ENCODE results near the gene C9orf57. TPM values are rescaled to one million over a fixed set of nuclear protein-coding genes. Genes with fewer than 3 reads are reported as not detected.
"Not testable (repeated sequence)": the region's sequence is repeated elsewhere in the genome, so short reads cannot be mapped to it uniquely, and the experiment has no call there.

The C9orf57 gene, protein sequence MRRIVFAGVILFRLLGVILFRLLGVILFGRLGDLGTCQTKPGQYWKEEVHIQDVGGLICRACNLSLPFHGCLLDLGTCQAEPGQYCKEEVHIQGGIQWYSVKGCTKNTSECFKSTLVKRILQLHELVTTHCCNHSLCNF
- not detected in 2 replicates for total RNA-seq (2014; rRNA removed; shearing (Covaris generic); ENCODE audit: low replicate concordance)

DNA sequence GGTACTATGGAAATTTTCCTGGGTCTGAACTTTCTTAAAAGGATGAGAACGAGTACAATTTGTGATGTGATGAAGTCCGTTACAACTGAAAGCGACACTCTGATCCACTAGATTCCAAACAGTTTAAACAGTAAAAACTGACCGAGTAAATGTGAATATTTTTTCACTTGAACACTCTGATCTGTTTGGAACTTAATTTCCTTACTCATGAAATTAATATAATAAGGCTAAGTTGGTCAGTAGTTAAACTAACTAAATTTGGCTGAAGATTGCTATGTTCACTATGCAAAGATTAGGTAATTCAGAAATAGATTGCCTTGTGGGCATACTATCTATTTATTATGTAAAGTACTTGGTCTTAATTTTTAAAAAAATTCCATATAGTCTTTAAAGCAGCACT, at the start of gene C9orf57:
C9orf57 (minus strand) TSS at position 101 of the 400 bp plus-strand sequence. CDS start 1,282 bp downstream, outside the sequence.
- H3K9me3 ChIP-seq = no peaks in the 10 kb centered on the region
- DNase-seq = no peak
- H3K36me3 ChIP-seq = no peaks in the 10 kb centered on the region
- no peak within 1 kb of the TSS for H3K4me3 ChIP-seq
- H3K27me3 ChIP-seq = no peaks in the 10 kb centered on the region

DNA sequence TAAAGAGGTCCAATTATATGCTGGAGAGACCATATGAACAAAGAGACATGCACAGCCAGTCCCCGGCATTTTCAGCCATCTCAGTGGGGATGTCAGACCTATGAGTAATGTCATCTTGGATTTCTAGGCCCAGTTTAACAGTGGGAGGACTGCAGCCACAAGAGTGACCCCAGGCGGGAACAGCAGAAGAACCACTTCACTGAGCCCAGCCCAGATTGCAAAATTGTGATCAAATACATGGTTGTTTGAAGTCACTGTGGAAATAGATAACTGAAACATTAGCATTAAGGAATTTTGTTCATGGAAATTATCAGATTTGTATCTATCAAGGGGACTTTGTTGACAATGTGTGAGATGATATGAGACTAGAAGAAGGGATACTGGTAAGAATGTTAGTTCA, 42.1 kb upstream of the C9orf57 start:
- no peak overlapping the region for H3K4me3 ChIP-seq

DNA sequence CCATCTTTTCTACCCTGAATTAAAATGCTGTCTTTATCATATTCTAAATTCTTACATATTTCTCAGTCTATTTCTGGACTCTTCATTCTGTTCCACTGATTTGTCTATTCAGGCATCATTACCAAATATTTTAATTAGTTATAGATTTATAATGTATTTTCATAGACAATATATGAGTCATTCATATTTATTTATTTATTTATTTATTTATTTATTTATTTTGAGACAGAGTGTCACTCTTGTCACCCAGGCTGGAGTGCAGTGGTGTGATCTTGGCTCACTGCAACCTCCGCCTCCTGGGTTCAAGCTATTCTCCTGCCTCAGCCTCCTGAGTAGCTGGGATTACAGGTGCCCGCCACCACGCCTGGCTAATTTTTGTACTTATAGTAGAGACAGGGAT, 35.1 kb upstream of the C9orf57 start:
- H3K36me3 ChIP-seq, H3K4me3 ChIP-seq, DNase-seq, H3K9me3 ChIP-seq, H3K27me3 ChIP-seq: not testable (repeated sequence)

More for the DNA sequence above, 42.1 kb upstream of the C9orf57 start:
- Histone ChIP-seq H3K9me3 (no peaks in the 10 kb centered on the region), H3K36me3 (no peaks in the 10 kb centered on the region), H3K27me3 (no peaks in the 10 kb centered on the region)
- DNase-seq = no peak

DNA sequence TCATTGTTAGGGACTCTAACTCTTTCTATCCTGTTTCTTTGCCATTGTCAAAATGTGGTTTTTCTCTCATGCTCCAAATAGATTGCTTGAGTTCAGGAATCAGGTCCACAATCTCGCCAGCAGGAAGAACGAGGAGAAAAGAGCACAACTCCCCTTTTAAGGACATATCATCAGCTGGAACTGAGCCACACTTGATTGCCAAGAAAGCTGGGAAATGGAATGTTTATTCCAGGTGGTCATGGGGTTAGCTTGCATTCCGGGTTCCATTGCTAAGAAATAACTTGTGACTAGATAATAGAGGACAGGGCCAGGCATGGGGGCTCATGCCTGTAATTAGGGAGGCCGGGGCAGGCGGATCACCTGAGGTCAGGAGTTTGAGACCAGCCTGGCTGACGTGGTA, 32.4 kb upstream of the C9orf57 start:
- Histone ChIP-seq H3K9me3 (no peaks in the 10 kb centered on the region), H3K4me3 (no peak overlapping the region), H3K27me3 (no peaks in the 10 kb centered on the region), H3K36me3 (no peaks in the 10 kb centered on the region)
- no peak for DNase-seq

DNA sequence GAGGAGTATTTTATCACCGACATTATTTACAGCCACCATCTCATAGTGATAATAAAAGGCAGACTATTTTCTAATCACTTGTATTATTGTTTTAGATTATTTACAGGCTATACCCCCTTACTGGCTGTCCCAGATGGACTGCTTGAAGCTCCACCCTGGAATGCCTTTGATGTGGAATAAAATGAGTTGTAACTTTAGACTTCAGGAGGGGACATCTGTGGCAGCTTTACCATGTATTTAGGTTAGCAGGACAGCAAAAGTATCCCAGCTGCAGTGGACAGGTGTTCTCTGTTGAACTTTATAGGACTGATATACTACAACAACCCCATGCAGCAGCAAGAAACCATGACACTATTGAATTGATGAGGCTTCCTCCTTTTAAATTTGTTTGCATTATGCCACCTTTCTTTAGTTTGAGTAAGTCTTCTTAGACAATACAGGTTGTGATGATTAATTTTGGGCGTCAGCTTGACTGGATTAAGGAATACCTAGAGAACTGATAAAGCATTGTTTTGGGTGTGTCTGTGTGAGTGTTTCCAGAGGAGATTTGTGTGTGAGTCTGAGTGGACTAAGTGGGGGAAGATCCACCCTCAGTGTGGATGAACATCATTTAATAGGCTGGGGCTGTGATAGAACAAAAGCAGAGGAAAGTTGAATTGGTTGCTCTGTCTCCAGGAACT, 29.2 kb upstream of the C9orf57 start:
- Histone ChIP-seq H3K9me3 (no peaks in the 10 kb centered on the region), H3K36me3 (no peaks in the 10 kb centered on the region), H3K4me3 (no peak overlapping the region), H3K27me3 (no peaks in the 10 kb centered on the region)
- no peak for DNase-seq

DNA sequence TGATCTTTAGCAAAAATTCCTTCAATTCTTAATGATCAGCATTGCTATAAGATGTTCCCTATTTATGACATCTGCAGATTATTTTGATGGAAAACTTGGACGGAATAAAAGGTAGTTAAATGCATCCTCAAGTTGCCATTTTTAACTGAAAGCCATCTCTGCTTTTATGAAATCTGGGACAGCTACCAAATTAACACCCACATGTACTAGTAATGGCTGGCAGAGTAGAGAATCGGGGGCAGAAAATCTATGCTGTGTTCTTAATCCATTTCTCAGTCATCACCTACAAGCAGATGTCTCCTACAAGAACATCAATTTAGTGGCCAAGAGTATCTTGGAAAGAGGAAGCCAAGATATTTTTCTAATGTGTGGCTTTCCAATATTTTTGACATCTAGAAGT, 22.1 kb upstream of the C9orf57 start:
- Histone ChIP-seq H3K36me3 (no peaks in the 10 kb centered on the region), H3K9me3 (no peaks in the 10 kb centered on the region), H3K4me3 (no peak overlapping the region), H3K27me3 (no peaks in the 10 kb centered on the region)
- DNase-seq = no peak

DNA sequence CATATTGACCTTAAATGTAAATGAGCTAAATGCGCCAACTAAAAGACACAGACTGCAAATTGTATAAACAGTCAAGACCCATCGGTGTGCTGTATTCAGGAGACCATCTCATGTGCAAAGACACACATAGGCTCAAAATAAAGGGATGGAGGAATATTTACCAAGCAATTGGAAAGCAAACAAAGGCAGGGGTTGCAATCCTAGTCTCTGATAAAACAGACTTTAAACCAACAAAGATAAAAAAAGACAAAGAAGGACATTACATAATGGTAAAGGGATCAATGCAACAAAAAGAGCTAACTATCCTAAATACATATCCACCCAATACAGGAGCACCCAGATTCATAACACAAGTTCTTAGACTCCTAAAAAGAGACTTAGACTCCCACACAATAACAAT, 14.3 kb upstream of the C9orf57 start:
- not testable (repeated sequence) for H3K4me3 ChIP-seq, H3K9me3 ChIP-seq, H3K27me3 ChIP-seq, DNase-seq, H3K36me3 ChIP-seq

DNA sequence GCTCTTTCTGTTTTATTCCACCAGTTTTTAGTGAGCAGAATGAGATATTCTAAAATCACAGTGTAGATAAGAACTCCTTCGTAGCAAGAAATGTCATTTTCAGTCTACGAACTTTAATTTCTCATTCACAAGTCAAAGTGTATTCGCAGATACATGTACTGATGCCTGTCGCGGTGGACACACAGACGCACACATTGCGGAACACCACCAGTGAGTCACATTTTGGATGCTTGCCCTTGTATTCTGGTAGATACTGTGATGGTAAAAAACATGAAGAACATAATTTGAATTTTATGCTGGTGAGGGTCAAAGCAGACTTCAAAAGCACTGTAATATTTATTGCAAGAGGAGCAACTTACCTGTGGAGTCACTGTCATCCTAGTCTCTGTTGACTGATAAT, 4.7 kb upstream of the C9orf57 start:
- Histone ChIP-seq H3K9me3 (no peaks in the 10 kb centered on the region), H3K4me3 (no peak overlapping the region), H3K27me3 (no peaks in the 10 kb centered on the region), H3K36me3 (no peaks in the 10 kb centered on the region)
- peak; percentile 14 for DNase-seq

DNA sequence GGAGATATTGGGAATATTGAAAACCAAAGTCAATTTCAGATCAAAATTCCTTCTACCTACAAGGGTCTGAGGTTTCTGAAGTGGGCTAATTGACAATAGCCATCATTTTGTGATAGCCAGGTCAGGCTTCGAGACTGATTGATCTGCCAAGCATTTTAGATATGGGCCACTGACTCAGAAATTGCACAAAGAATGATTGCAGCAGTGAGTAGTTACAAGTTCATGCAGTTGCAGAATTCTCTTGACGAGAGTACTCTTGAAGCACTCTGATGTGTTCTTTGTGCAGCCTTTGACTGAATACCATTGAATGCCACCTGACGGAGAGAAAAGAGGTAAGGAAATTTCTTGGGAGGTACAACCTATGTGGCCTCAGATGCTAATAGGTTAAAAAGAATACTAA, 8.3 kb downstream of the C9orf57 start:
- H3K4me3 ChIP-seq = no peak overlapping the region
- DNase-seq = no peak
- H3K27me3 ChIP-seq = no peaks in the 10 kb centered on the region
- no peaks in the 10 kb centered on the region for H3K9me3 ChIP-seq
- H3K36me3 ChIP-seq = no peaks in the 10 kb centered on the region

DNA sequence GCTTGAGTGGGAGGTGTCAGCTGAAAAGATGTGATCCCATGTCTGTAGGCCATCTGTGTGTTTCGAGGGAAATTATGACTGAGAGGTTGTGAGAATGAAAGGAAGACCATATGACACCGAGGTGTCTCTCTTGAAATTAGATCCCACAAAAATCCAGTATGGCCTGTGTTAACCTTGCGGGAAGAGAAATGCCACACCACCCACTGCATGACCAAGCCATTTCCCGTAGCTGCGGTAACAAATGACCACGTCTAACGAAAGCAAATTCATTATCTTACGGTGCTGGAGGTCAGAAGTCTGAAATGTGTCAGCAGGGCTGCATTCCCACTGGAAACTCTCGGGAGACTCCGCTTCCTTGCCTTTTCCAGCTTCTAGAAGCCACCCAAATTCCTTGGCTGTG, 11.6 kb downstream of the C9orf57 start:
- no peak overlapping the region for H3K4me3 ChIP-seq
- no peaks in the 10 kb centered on the region for H3K27me3 ChIP-seq
- no peaks in the 10 kb centered on the region for H3K9me3 ChIP-seq
- H3K36me3 ChIP-seq = no peaks in the 10 kb centered on the region
- no peak for DNase-seq

DNA sequence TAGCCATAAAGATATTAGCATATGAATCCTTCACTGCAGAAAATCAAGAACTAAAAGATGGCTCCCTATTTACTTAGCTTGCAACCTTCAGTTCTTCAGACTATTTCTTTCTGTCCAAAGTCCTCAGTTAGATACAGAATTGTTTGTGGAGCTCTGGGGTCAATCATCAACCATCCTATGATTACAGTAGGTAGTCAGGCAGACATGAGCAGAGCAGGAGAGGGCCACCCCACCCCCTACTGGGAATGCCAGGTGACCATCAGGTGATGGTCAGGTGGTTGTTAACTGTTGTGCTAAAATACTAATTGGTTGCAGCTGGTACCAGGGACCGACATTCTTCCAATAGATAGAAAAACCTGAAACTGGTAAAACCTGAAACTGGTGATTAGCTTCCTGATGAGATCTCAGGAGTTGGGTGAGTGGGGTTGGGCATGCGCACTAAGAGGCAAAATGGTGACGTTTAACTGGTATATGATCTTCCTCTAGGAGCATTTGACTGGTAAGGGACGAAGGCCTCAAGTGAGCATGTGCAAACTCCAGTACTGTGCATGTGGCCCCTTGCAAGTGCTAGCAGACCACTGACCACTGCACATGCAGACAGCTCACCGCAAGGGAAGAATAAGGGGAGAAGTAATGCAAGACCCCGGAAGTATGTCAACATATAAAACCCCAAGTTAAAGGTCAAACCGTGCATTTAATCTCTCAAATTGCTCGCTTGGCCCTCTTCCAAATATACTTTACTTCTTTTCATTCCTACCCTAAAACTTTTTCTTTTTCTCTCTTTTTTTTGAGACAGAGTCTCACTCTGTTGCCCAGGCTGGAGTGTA, 13.6 kb downstream of the C9orf57 start:
- Histone ChIP-seq H3K4me3 (no peak overlapping the region), H3K27me3 (no peaks in the 10 kb centered on the region), H3K36me3 (no peaks in the 10 kb centered on the region), H3K9me3 (no peaks in the 10 kb centered on the region)
- DNase-seq = no peak

DNA sequence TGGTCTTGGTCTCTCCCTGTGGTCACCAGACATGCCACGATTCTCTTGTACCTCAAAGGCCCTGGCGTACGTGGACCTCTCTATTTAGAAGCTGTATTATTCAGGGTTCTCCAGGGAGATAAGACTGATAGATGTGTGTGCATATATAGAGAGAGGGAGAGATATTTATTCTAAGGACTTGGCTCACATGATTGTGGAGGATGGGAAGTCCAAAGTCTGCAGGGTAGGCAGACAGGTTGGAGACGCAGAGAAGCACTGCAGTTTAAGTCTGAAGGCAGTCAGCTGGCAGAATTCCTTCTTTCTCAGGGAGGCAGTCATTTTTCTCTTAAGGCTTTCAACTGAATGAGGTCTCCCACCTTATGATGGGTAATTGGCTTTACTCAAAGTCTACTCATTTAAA, 16.3 kb downstream of the C9orf57 start:
- Histone ChIP-seq H3K4me3 (no peak overlapping the region), H3K36me3 (no peaks in the 10 kb centered on the region), H3K27me3 (no peaks in the 10 kb centered on the region), H3K9me3 (no peaks in the 10 kb centered on the region)
- no peak for DNase-seq

DNA sequence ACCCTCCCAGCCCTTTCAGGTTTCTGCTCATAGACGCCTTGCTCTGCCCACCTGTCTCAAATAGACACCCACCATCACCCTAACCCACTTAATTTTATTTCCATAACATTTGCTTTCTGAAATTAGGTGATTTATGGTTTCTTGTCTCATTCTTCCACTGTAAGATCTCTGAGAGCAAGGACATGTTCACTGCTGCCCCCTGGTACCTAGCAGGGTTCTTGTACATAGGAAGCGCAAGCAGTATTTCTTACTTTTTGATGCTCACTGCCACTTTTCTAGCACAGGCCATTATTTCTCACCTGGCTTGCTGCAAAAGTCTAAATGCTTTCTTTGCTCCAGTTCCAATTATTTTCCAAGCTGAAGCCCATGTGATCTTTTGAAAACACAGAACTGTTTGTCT, 16.8 kb downstream of the C9orf57 start:
- Histone ChIP-seq H3K9me3 (no peaks in the 10 kb centered on the region), H3K27me3 (no peaks in the 10 kb centered on the region), H3K36me3 (no peaks in the 10 kb centered on the region), H3K4me3 (no peak overlapping the region)
- no peak for DNase-seq

DNA sequence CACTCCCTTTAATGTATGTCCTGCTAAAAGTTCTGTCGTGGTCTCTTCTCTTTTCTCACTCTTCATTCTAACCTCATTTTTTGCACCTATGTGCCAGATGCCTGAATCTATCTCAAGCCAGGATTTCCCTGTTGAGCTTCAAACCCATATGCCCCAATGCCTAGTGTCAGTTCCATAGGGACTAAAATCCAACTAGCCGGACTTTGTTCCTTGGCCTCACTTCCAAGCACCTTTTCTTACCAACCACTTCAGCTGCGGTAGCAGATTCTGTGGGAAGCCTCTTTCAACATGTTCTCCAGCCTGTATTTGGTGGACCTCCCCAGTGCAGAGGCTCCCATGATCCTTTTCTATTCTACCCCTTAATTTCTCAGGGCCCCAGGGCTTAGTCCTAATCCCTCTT, 17.5 kb downstream of the C9orf57 start:
- H3K4me3 ChIP-seq = no peak overlapping the region
- no peaks in the 10 kb centered on the region for H3K36me3 ChIP-seq
- no peak for DNase-seq
- no peaks in the 10 kb centered on the region for H3K9me3 ChIP-seq
- H3K27me3 ChIP-seq = no peaks in the 10 kb centered on the region

DNA sequence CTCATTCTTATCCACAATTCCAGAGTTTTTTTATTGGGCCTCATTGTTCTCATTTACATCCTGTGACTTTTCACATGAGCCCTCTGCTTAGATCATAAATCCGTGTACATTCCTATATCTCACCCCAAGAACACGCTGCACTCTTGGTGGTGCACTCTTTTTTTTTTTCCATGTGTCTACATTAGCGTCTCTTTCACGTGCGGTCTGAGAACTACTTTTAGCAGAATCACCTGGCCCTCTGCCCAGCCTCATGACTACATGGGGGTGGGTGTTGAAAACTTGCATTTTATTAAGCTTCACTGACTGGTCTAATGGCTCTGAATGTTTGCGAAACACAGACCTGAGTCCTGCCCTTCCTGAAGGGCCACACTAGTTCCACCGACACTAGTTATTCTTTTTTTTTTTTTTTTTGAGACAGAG, 18.6 kb downstream of the C9orf57 start:
- peak; percentile 47 for DNase-seq
- Histone ChIP-seq H3K36me3 (no peaks in the 10 kb centered on the region), H3K27me3 (no peaks in the 10 kb centered on the region), H3K9me3 (no peaks in the 10 kb centered on the region), H3K4me3 (no peak overlapping the region)

DNA sequence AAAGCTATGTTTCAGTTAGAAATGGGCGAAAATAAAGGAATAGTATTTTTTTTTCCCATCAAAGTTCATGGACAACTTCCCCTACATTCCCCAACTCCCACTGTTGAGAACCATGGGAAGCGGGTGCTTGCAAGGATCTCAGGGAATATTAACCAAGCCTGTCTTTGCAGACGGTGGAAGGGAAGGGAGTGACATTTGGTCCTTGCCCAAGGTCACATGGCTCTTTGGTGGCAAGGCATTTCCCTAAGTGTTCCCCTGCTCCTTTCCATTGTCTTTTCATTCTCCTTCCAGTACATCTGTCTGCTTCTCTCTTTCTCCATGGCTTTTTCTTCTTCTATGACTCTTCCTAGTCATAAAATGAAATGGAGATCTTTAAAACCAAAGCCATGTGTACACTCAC, 19.0 kb downstream of the C9orf57 start:
- Histone ChIP-seq H3K36me3 (no peaks in the 10 kb centered on the region), H3K4me3 (no peak overlapping the region), H3K9me3 (no peaks in the 10 kb centered on the region), H3K27me3 (no peaks in the 10 kb centered on the region)
- DNase-seq = no peak

DNA sequence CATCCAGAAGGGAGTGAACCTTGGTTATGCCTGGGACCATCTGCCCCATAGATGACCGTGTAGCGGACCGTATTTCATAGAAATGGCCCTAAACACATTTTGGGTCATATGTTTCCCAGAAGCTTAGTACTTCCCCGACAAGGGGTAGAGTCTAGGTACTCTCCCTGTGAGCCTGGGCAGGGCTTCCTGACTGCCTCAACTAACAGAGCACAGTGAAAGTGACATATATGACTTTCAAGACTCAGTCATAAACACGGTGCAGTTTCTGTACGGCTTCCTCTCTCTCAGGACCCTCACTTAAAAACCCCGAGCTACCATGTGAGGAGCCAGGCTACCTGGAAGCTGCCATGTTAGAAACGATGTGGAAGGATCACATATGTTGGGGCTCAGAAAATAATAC, 20.9 kb downstream of the C9orf57 start:
- Histone ChIP-seq H3K4me3 (no peak overlapping the region), H3K27me3 (no peaks in the 10 kb centered on the region), H3K36me3 (no peaks in the 10 kb centered on the region), H3K9me3 (no peaks in the 10 kb centered on the region)
- no peak for DNase-seq
